PC-9 (cell line): ENCODE data around the gene NLGN1.

Experiments
- CTCF ChIP-seq: fragments of 200-600 bp; sonication (generic); conservative IDR thresholded peaks from 2 replicates; pipeline ENCODE4 v1.6.1; 2017; ENCODE audit warnings: mixed run types, antibody characterized with exemption, mild to moderate bottlenecking, moderate library complexity
- EZH2 ChIP-seq: fragments of 200-600 bp; sonication (generic); IDR thresholded peaks from 2 replicates; pipeline ENCODE4 v1.8.0; 2017; ENCODE audit warnings: antibody characterized with exemption, low read depth

GRCh38 chr3:173750591-173750990 lies 353.0 kb downstream of the NLGN1 start:
- TF ChIP-seq CTCF (no peak), EZH2 (no peak)
